Colonic mucosa (tissue), 4 donors: ENCODE measurements around the gene EGR1. TPM values are rescaled to one million over a fixed set of nuclear protein-coding genes. Genes with fewer than 3 reads are reported as not detected.

Source experiments
- DNase-seq: peaks from one replicate; pipeline ENCODE4 v3.0.0-alpha.2; 2020
- H3K27ac ChIP-seq: fragments of 200-600 bp; one replicate; pipeline ENCODE4 v1.8.0; 2021
- H3K27me3 ChIP-seq: fragments of 200-600 bp; one replicate; pipeline ENCODE4 v1.8.0; 2021
- H3K36me3 ChIP-seq: fragments of 200-600 bp; one replicate; pipeline ENCODE4 v1.8.0; 2021
- H3K4me1 ChIP-seq: fragments of 200-600 bp; one replicate; pipeline ENCODE4 v1.8.0; 2021; ENCODE audit warnings: mild to moderate bottlenecking
- H3K4me3 ChIP-seq: fragments of 200-600 bp; one replicate; pipeline ENCODE4 v1.8.0; 2021
- H3K9ac ChIP-seq, 2 donors: one replicate each; pipeline ENCODE4 v1.7.0; 2013; ENCODE audit warnings: control low read depth in 2 of 2, low read depth in 2 of 2, low read length in 2 of 2
- H3K9me3 ChIP-seq: fragments of 200-600 bp; one replicate; pipeline ENCODE4 v1.8.0; 2021
- intact Hi-C: fragments of 100-400 bp; cut with DNase I; formaldehyde crosslinking; loops from one replicate; pipeline ENCODE4 v1.14.1; 2022
- total RNA-seq, 2 donors: library from RNA; stranded (reverse); fragmentation: NEBNext Ultra II Directional in 1 of 2; extraction: Animal tissue kit (Norgen Biotek cat#: 25700) in 1 of 2; gene quantifications; one replicate each; pipeline ENCODE4 v1.2.1, GENCODE V29; 2021
- TF ChIP-seq, protein P1 (sequence below): fragments of 200-600 bp; IDR thresholded peaks from one replicate; pipeline ENCODE4 v1.8.0; 2022; ENCODE audit warnings: antibody characterized with exemption, mild to moderate bottlenecking
- donor health status: healthy.
- donor health status: DM: no; HTN: no; CAD: no.
- donor health status: DM: no; HTN: no; CAD: no.

EGR1 gene
- total RNA-seq, 2 donors from 2014 or later, result 6.7 to 73.9 TPM

DNA sequence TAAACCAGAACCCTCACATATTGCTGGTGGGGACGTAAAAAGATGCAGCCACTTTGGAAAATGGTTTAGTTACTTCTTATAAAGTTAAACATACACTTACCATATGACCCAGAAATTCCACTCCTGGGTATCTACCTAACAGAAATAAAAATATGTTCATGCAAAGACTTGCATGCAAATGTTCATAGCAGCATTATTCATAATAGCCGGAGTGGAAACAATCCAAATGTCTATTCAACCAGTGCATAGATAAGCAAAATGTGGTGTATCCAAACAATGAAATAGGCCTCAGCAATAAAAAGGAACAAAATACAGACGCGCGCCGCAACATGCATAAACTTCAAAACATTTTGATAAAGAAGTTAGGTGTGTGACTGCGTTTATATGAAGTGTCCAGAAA, 11.6 kb downstream of the EGR1 start:
- TF ChIP-seq, protein P1, sequence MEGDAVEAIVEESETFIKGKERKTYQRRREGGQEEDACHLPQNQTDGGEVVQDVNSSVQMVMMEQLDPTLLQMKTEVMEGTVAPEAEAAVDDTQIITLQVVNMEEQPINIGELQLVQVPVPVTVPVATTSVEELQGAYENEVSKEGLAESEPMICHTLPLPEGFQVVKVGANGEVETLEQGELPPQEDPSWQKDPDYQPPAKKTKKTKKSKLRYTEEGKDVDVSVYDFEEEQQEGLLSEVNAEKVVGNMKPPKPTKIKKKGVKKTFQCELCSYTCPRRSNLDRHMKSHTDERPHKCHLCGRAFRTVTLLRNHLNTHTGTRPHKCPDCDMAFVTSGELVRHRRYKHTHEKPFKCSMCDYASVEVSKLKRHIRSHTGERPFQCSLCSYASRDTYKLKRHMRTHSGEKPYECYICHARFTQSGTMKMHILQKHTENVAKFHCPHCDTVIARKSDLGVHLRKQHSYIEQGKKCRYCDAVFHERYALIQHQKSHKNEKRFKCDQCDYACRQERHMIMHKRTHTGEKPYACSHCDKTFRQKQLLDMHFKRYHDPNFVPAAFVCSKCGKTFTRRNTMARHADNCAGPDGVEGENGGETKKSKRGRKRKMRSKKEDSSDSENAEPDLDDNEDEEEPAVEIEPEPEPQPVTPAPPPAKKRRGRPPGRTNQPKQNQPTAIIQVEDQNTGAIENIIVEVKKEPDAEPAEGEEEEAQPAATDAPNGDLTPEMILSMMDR, result no peak
- no peaks in the 10 kb centered on the region for H3K36me3 ChIP-seq
- no peaks in the 10 kb centered on the region for H3K27me3 ChIP-seq
- no peak overlapping the region for H3K4me3 ChIP-seq
- H3K4me1 ChIP-seq, result no peaks in the 10 kb centered on the region
- no peak for DNase-seq
- intact Hi-C loops, result no loop called here
- H3K27ac ChIP-seq, result no peak overlapping the region
- no peaks in the 10 kb centered on the region for H3K9me3 ChIP-seq
- H3K9ac ChIP-seq, result no peak overlapping the region

DNA sequence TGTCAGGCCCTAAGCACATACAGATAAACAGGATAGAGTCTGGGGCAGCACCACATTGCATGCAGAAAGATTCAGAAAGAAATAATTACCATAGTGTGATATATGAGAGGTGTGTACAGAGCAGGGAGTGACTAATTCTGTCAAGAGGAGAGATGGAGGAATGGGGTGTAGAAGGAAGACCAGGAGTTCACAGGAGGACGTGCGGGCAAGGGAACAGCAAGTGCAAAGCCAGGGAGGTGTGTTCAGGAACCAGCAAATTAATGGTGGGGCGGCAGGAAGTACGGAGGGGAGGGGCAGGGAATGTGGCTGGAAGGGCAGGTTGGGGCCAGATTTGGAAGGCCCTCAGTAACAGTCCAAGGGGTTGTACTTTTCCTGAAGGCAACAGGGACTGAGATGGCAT, 17.4 kb downstream of the EGR1 start:
- TF ChIP-seq, protein P1, result no peak
- Histone ChIP-seq H3K4me3 (no peak overlapping the region), H3K27me3 (no peaks in the 10 kb centered on the region), H3K4me1 (no peaks in the 10 kb centered on the region), H3K9me3 (no peaks in the 10 kb centered on the region), H3K27ac (no peak overlapping the region), H3K36me3 (no peaks in the 10 kb centered on the region), H3K9ac (no peak overlapping the region)
- no peak for DNase-seq
- intact Hi-C loops, result no loop called here

DNA sequence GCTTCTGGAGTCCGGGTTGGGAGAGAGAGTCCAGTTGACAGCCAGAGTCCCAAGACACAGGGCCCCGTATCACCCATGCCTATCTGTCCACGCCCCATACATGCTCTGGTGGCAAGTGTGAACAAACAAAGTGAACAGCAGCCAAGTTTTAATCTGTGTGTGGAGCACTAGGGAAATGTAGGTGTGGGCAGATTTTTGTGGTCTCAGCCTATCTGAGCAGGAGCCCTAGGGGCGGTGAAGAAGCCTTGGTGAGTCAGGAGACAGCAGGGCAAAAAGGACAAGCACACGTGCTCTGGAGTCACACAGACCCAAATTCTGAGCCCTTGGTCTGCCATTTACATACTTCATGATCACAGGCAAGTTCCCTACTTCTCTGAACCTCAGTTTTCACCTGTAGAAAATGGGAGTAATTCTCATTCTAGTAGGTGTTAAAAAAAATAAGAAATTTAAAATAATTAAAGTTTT, 23.2 kb downstream of the EGR1 start:
- H3K27ac ChIP-seq, result no peak overlapping the region
- no peak overlapping the region for H3K4me3 ChIP-seq
- no peaks in the 10 kb centered on the region for H3K36me3 ChIP-seq
- H3K4me1 ChIP-seq, result no peaks in the 10 kb centered on the region
- H3K9ac ChIP-seq, result no peak overlapping the region
- intact Hi-C loops, result no loop called here
- no peak for DNase-seq
- TF ChIP-seq, protein P1, result no peak
- peaks cover 17% of the 10 kb centered on the region for H3K27me3 ChIP-seq
- no peaks in the 10 kb centered on the region for H3K9me3 ChIP-seq

DNA sequence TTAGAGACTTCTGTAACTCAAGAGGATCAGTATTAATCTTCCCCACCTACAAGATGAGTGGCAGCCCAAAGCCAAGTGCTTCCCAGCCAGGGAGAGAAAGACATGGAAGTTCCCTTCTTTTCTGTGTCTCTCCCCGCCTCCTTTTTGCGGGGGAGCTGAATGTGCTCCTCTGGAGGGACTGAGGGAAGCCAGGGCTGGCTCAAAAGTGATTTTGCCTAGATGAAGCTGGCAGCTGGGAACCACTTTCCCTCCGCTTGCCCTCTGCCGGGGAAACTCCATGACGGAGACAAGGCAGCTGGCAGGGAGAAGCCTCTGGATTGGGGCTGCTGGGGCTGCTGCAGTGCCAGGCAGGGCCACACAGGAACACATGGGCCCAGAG, 24.4 kb downstream of the EGR1 start:
- no peaks in the 10 kb centered on the region for H3K9me3 ChIP-seq
- intact Hi-C loops, result loop anchor here (5.0 kb wide), 1 partner anchor 32 kb away; no protein-coding TSS in a partner anchor
- no peaks in the 10 kb centered on the region for H3K4me1 ChIP-seq
- peaks cover 17% of the 10 kb centered on the region for H3K27me3 ChIP-seq
- H3K36me3 ChIP-seq, result no peaks in the 10 kb centered on the region
- no peak overlapping the region for H3K27ac ChIP-seq
- no peak for DNase-seq
- H3K9ac ChIP-seq, result no peak overlapping the region
- no peak overlapping the region for H3K4me3 ChIP-seq
- TF ChIP-seq, protein P1, result no peak

DNA sequence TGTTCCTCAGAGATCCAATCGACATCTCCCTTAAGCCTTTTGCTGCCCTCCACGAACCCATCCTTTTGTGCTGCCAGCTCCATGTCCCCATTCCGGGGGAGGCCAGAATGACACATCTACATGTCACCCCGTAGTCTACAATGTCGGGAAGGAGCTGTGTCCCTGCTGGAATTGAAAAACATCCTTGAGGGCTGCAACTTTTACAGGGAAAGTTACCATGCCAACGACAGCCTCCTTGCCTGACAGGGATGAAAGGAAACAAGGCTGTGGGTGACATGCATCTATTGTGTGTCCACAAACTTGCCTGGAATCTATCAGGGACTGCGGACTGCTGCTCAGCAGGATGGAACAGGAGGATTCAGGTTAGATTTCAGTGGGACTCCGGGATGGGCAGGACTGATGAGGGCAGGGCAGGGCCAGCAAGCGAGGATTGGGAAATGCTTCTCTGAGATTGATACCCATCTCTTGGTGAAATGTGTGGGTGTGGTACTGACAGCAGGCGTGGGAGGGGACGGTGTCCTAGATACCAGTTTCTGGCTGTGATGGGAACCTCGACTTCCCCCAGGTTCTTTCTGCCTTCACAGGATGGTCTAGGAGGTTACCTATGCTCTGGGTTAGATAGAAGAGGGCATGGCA, 25.5 kb downstream of the EGR1 start:
- H3K4me3 ChIP-seq, result no peak overlapping the region
- intact Hi-C loops, result loop anchor here (5.0 kb wide), 1 partner anchor 33 kb away; no protein-coding TSS in a partner anchor
- TF ChIP-seq, protein P1, result no peak
- H3K36me3 ChIP-seq, result no peaks in the 10 kb centered on the region
- peak overlapping the region in 1 of 2 donors; percentile 40 for H3K9ac ChIP-seq
- H3K9me3 ChIP-seq, result no peaks in the 10 kb centered on the region
- DNase-seq, result no peak
- H3K27ac ChIP-seq, result no peak overlapping the region
- no peaks in the 10 kb centered on the region for H3K4me1 ChIP-seq
- peaks cover 17% of the 10 kb centered on the region for H3K27me3 ChIP-seq
